GM23338 (cell line): ENCODE measurements around the gene ASPSCR1. TPM values are rescaled to one million over a fixed set of nuclear protein-coding genes. Genes with fewer than 3 reads are reported as not detected.
A peak's percentile ranks its signal among the peaks of the same experiment; 100 is the strongest.

Source experiments
- ATAC-seq: fragments of 200-7000 bp; cut with Tn5 transposase; 3 replicates; pipeline ENCODE4 v1.9.1; 2020
- DNase-seq: peaks from one replicate; pipeline ENCODE4 v3.0.0-alpha.2; 2015; ENCODE audit warnings: low spot score
- H2AFZ ChIP-seq: fragments of 200-600 bp; sonication (generic); 2 replicates; pipeline ENCODE4 v1.8.0; 2016; ENCODE audit warnings: antibody characterized with exemption, mild to moderate bottlenecking, moderate library complexity
- H3F3A ChIP-seq: fragments of 200-600 bp; sonication (generic); replicated peaks from 2 replicates; pipeline ENCODE4 v1.8.0; 2017; ENCODE audit warnings: antibody characterized with exemption, mixed run types, low read depth
- H3K27ac ChIP-seq: fragments of 200-600 bp; sonication (generic); 2 replicates; pipeline ENCODE4 v1.6.1; 2016; ENCODE audit warnings: low read depth
- H3K27me3 ChIP-seq: fragments of 200-600 bp; sonication (generic); 2 replicates; pipeline ENCODE4 v1.8.0; 2016; ENCODE audit warnings: mild to moderate bottlenecking, mixed run types, moderate library complexity; ENCODE audit not compliant: insufficient read depth
- H3K36me3 ChIP-seq: fragments of 200-600 bp; sonication (generic); 2 replicates; pipeline ENCODE4 v1.8.0; 2016; ENCODE audit warnings: mild to moderate bottlenecking; ENCODE audit not compliant: insufficient read depth
- H3K4me1 ChIP-seq: fragments of 200-600 bp; sonication (generic); 2 replicates; pipeline ENCODE4 v1.8.0; 2016; ENCODE audit warnings: mild to moderate bottlenecking, moderate library complexity; ENCODE audit not compliant: insufficient read depth
- H3K4me2 ChIP-seq: fragments of 200-600 bp; sonication (generic); 2 replicates; pipeline ENCODE4 v1.7.1; 2017; ENCODE audit warnings: mixed run types
- H3K4me3 ChIP-seq: fragments of 200-600 bp; sonication (generic); 2 replicates; pipeline ENCODE4 v1.6.1; 2016; ENCODE audit warnings: mixed run types
- H3K79me2 ChIP-seq: fragments of 200-600 bp; sonication (generic); replicated peaks from 2 replicates; pipeline ENCODE4 v1.8.0; 2017; ENCODE audit warnings: mild to moderate bottlenecking; ENCODE audit not compliant: insufficient read depth
- H3K9me2 ChIP-seq: fragments of 200-600 bp; sonication (generic); 2 replicates; pipeline ENCODE4 v1.8.0; 2017; ENCODE audit not compliant: insufficient read depth
- H4K20me1 ChIP-seq: fragments of 200-600 bp; sonication (generic); replicated peaks from 2 replicates; pipeline ENCODE4 v1.8.0; 2017; ENCODE audit warnings: mild to moderate bottlenecking; ENCODE audit not compliant: insufficient read depth
- H3K27ac Mint-ChIP-seq: 2 replicates; pipeline ENCODE4 v1.8.0; 2020; ENCODE audit warnings: inconsistent platforms, mild to moderate bottlenecking, moderate library complexity, mixed read lengths
- H3K27me3 Mint-ChIP-seq: 3 replicates; pipeline ENCODE4 v1.8.0; 2022; ENCODE audit warnings: low read depth, mild to moderate bottlenecking, moderate library complexity, mixed read lengths, inconsistent platforms; ENCODE audit not compliant: insufficient read depth, poor library complexity
- H3K36me3 Mint-ChIP-seq: 3 replicates; pipeline ENCODE4 v1.8.0; 2021; ENCODE audit warnings: low read depth, mild to moderate bottlenecking, inconsistent platforms, moderate library complexity, mixed read lengths
- H3K4me1 Mint-ChIP-seq: 3 replicates; pipeline ENCODE4 v1.8.0; 2020; ENCODE audit warnings: mild to moderate bottlenecking, inconsistent platforms, mixed read lengths
- H3K4me3 Mint-ChIP-seq: 3 replicates; pipeline ENCODE4 v1.8.0; 2021; ENCODE audit warnings: moderate library complexity, mild to moderate bottlenecking, inconsistent platforms, mixed read lengths
- H3K9me3 Mint-ChIP-seq: 3 replicates; pipeline ENCODE4 v1.8.0; 2020; ENCODE audit warnings: moderate library complexity, mild to moderate bottlenecking, inconsistent platforms, mixed read lengths
- CREB1 ChIP-seq: fragments of 250-450 bp; sonication (Bioruptor Pico); IDR thresholded peaks from 2 replicates; pipeline ENCODE4 v1.5.0; 2020; ENCODE audit warnings: low read depth, mild to moderate bottlenecking, moderate library complexity
- CTCF ChIP-seq, 2 experiments: fragments of 200-600 bp in 1 of 2; sonication (generic) in 1 of 2; conservative IDR thresholded peaks; 2 replicates each; pipeline versions ENCODE4 v1.5.1 to v1.6.1; 2016 to 2017; ENCODE audit warnings: antibody characterized with exemption in 2 of 2, low read depth in 2 of 2, mild to moderate bottlenecking in 2 of 2, moderate library complexity in 1 of 2
- EZH2 ChIP-seq: fragments of 200-600 bp; sonication (generic); IDR thresholded peaks from one replicate; pipeline ENCODE4 v1.8.0; 2017; ENCODE audit warnings: antibody characterized with exemption, mild to moderate bottlenecking, low read depth; ENCODE audit not compliant: unreplicated experiment
- JUNB ChIP-seq: IDR thresholded peaks from one replicate; pipeline ENCODE4 v1.6.1; 2016; ENCODE audit warnings: antibody characterized with exemption; ENCODE audit not compliant: unreplicated experiment
- ZNF331 ChIP-seq: fragments of 250-450 bp; sonication (Bioruptor Pico); IDR thresholded peaks from 2 replicates; pipeline ENCODE4 v1.5.0; 2020; ENCODE audit warnings: low read depth, mild to moderate bottlenecking, moderate library complexity
- polyA plus RNA-seq: library from polyadenylated mRNA; unstranded; fragments of >200 nt; fragmentation: Nextera tagmentation; extraction: Ambion mirVana; gene quantifications from 2 replicates; pipeline ENCODE4 v1.2.1, GENCODE V29; 2016
- total RNA-seq: library from RNA; depleted of rRNA; stranded (reverse); fragments of >200 nt; shearing (Covaris generic); gene quantifications from 2 replicates; pipeline ENCODE4 v1.2.3, GENCODE V29; 2014

The ASPSCR1 gene
- total and polyA plus RNA-seq, 2 experiments from 2014 or later = 44.2 to 46.9 TPM

GRCh38 chr17:81993729-81994592 lies 16.5 kb downstream of the ASPSCR1 start:
- peaks cover 13% of the 10 kb centered on the region for H3K36me3 Mint-ChIP-seq
- H3K9me3 Mint-ChIP-seq = no peaks in the 10 kb centered on the region
- Histone ChIP-seq H3K27me3 (no peaks in the 10 kb centered on the region), H3F3A (0 out of 2 replicates have a peak, but pooled peaks cover 3% of the 10 kb centered on the region), H2AFZ (no peak overlapping the region), H3K4me3 (no peak overlapping the region), H3K27ac (no peak overlapping the region), H3K4me1 (peaks cover 11% of the 10 kb centered on the region; the same call in 1 of the 2 replicates), H3K4me2 (no peak overlapping the region), H3K79me2 (no peaks in the 10 kb centered on the region), H4K20me1 (peaks cover 6% of the 10 kb centered on the region), H3K9me2 (no peaks in the 10 kb centered on the region), H3K36me3 (no peaks in the 10 kb centered on the region)
- ATAC-seq (no peak), DNase-seq (no peak)
- H3K27me3 Mint-ChIP-seq = peaks cover 13% of the 10 kb centered on the region
- no peak overlapping the region for H3K4me3 Mint-ChIP-seq
- TF ChIP-seq ZNF331 = no peak
- peaks cover 27% of the 10 kb centered on the region for H3K4me1 Mint-ChIP-seq
- no peak overlapping the region for H3K27ac Mint-ChIP-seq

- Histone ChIP-seq H4K20me1 (peaks cover 6% of the 10 kb centered on the region), H2AFZ (no peak overlapping the region), H3K36me3 (no peaks in the 10 kb centered on the region), H3K4me3 (no peak overlapping the region), H3K79me2 (no peaks in the 10 kb centered on the region), H3K9me2 (no peaks in the 10 kb centered on the region), H3K27me3 (no peaks in the 10 kb centered on the region), H3F3A (0 out of 2 replicates have a peak, but pooled peaks cover 3% of the 10 kb centered on the region), H3K4me2 (no peak overlapping the region), H3K27ac (no peak overlapping the region), H3K4me1 (peaks cover 11% of the 10 kb centered on the region; the same call in 1 of the 2 replicates)
- Mint-ChIP-seq H3K36me3 (peaks cover 10% of the 10 kb centered on the region; the same call in 2 of the 3 replicates), H3K4me1 (peaks cover 27% of the 10 kb centered on the region), H3K27ac (no peak overlapping the region), H3K4me3 (no peak overlapping the region), H3K27me3 (peaks cover 13% of the 10 kb centered on the region), H3K9me3 (no peaks in the 10 kb centered on the region)
- DNase-seq = no peak
- no peak for ATAC-seq
- TF ChIP-seq JUNB (no peak), CTCF (conservative IDR thresholded peaks at IDR 0.05; ENCODE audit: low read depth in 2 of 2) (no peak)
These were observed 17.4 kb downstream of the ASPSCR1 start for GRCh38 chr17:81994593-81995462.

DNA sequence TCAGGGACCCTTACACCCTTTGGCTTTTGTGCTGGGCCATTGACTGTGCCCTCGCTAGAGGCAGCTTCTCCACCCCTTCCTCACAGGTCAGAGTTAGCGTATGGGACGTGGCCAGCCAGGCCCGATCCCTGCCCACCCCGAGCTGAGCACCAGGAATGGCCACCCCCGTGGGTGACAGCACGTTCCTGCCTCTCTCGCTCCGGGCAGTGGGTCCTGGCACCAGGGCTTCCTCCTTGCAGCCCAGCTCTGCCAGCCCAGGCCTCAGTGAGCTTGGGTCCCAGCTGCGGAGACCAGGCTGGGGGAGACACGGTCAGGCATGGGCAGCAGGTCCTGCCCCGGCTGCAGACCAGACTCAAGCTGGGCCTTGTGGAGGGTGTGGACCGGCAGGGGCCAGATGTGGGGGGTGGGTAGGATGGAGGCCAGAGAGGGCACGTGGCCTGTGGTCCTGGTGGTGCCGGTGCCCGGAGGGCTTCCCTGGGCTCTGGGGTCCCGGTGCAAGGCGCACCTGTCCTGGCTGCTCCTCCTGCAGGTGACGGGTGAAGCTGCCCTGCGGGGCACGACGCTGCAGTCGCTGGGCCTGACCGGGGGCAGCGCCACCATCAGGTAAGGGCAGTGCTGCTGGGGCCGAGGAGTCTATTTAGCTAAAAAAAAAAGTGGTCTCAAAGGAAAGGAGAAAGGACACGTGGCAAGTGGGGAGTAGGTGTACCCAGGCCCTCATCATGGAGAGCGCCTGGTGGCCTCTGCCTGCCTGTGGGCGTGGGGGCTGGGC lies 18.2 kb downstream of the ASPSCR1 start:
- TF ChIP-seq CTCF (conservative IDR thresholded peaks at IDR 0.05; ENCODE audit: low read depth in 2 of 2) = peak; percentile 56 to 67
- no peak for TF ChIP-seq EZH2
- no peak for TF ChIP-seq ZNF331
- no peak for TF ChIP-seq CREB1 (CRISPR knock-in tag)
- DNase-seq (peak; percentile 70), ATAC-seq (peak; percentile 34)
- no peak overlapping the region for H2AFZ ChIP-seq
- H3K4me1 Mint-ChIP-seq = peaks cover 24% of the 10 kb centered on the region
- no peaks in the 10 kb centered on the region for H3K79me2 ChIP-seq
- H3K9me2 ChIP-seq = no peaks in the 10 kb centered on the region
- H3K4me3 Mint-ChIP-seq = no peak overlapping the region
- no peaks in the 10 kb centered on the region for H3K36me3 ChIP-seq
- H3K4me2 ChIP-seq = no peak overlapping the region
- H3K27ac Mint-ChIP-seq = no peak overlapping the region
- no peak overlapping the region for H3K27ac ChIP-seq
- H3K27me3 ChIP-seq = no peaks in the 10 kb centered on the region
- peaks cover 7% of the 10 kb centered on the region; the same call in 2 of the 3 replicates for H3K36me3 Mint-ChIP-seq
- peaks cover 11% of the 10 kb centered on the region; the same call in 1 of the 2 replicates for H3K4me1 ChIP-seq
- no peaks in the 10 kb centered on the region for H3F3A ChIP-seq
- peaks cover 8% of the 10 kb centered on the region; the same call in 1 of the 2 replicates for H4K20me1 ChIP-seq
- peaks cover 12% of the 10 kb centered on the region for H3K27me3 Mint-ChIP-seq
- H3K4me3 ChIP-seq = no peak overlapping the region
- H3K9me3 Mint-ChIP-seq = no peaks in the 10 kb centered on the region
